AG04450 (cell line): ENCODE data around the gene ALG12. TPM values are rescaled to one million over a fixed set of nuclear protein-coding genes. Genes with fewer than 3 reads are reported as not detected.

ENCODE experiments used
- CTCF ChIA-PET: fragments of 300-600, 350-600 bp; formaldehyde crosslinking; extraction: SDS; loops from one replicate; lab custom pipeline; 2022; ENCODE audit warnings: antibody characterized with exemption, inconsistent platforms; lab: Charles Lee
- POLR2A ChIA-PET: fragments of 350-600 bp; formaldehyde crosslinking; extraction: SDS; loops from one replicate; lab custom pipeline; 2021; ENCODE audit warnings: antibody characterized with exemption, inconsistent platforms; lab: Yijun Ruan, JAX
- DNase-seq: peaks from one replicate; pipeline ENCODE4 v3.0.0-alpha.2; 2011; ENCODE audit warnings: low read depth, low spot score
- H3K27ac ChIP-seq: one replicate; pipeline ENCODE4 v1.5.1; 2012; ENCODE audit warnings: low read depth, low read length, control low read depth
- H3K27me3 ChIP-seq: one replicate; pipeline ENCODE4 v1.6.0; 2012; ENCODE audit warnings: low read length; ENCODE audit not compliant: control insufficient read depth, insufficient read depth
- H3K4me3 ChIP-seq: 2 replicates; pipeline ENCODE4 v1.5.1; 2011; ENCODE audit warnings: mild to moderate bottlenecking, low read depth, low read length, control low read depth
- H3K9me3 ChIP-seq: 2 replicates; pipeline ENCODE4 v1.5.1; 2012; ENCODE audit warnings: low read length; ENCODE audit not compliant: control insufficient read depth, insufficient read depth
- CTCF ChIP-seq: IDR thresholded peaks from 2 replicates; pipeline ENCODE4 v1.5.1; 2011; ENCODE audit warnings: low read depth, low read length, control low read depth, inconsistent platforms
- polyA plus RNA-seq: library from polyadenylated mRNA; depleted of rRNA; stranded (reverse); fragments of >200 nt; gene quantifications from 2 replicates; pipeline ENCODE4 v1.2.3, GENCODE V29; 2011

Gene ALG12
- polyA plus RNA-seq, 1 experiment: 5.6 TPM

- Histone ChIP-seq H3K9me3 (peaks cover 6% of the 10 kb centered on the region; the same call in 1 of the 2 replicates), H3K27me3 (no peaks in the 10 kb centered on the region), H3K27ac (no peak overlapping the region), H3K4me3 (no peak overlapping the region)
- ChIA-PET POLR2A (no interaction called here), CTCF (no interaction called here)
- no peak for TF ChIP-seq CTCF
- DNase-seq: no peak
Observed at GRCh38 chr22:49944399-49944891, 26.2 kb upstream of the ALG12 start.

- CTCF ChIA-PET: no interaction called here
- TF ChIP-seq CTCF: no peak
Observed at GRCh38 chr22:49943771-49944398, 25.6 kb upstream of the ALG12 start.

GRCh38 chr22:49943405-49943765 is 25.1 kb upstream of the ALG12 start:
- no peak for TF ChIP-seq CTCF
- no peak for DNase-seq
- Histone ChIP-seq H3K27ac (no peak overlapping the region), H3K27me3 (no peaks in the 10 kb centered on the region), H3K4me3 (no peak overlapping the region), H3K9me3 (peaks cover 6% of the 10 kb centered on the region; the same call in 1 of the 2 replicates)
- POLR2A ChIA-PET: no interaction called here
- CTCF ChIA-PET: no interaction called here

More at GRCh38 chr22:49943771-49944398, 25.6 kb upstream of the ALG12 start:
- no peaks in the 10 kb centered on the region for H3K27me3 ChIP-seq
- no peak overlapping the region for H3K4me3 ChIP-seq
- no peak for DNase-seq
- POLR2A ChIA-PET: no interaction called here
- no peak overlapping the region for H3K27ac ChIP-seq
- H3K9me3 ChIP-seq: peaks cover 6% of the 10 kb centered on the region; the same call in 1 of the 2 replicates

- no peak for TF ChIP-seq CTCF
- POLR2A ChIA-PET: interaction anchor here (0.7 kb wide), 1 partner anchor 10 kb away, joined by 3 read pairs; no protein-coding TSS in a partner anchor
- Histone ChIP-seq H3K27me3 (no peaks in the 10 kb centered on the region), H3K4me3 (no peak overlapping the region), H3K27ac (no peak overlapping the region), H3K9me3 (peaks cover 6% of the 10 kb centered on the region; the same call in 1 of the 2 replicates)
- no peak for DNase-seq
- CTCF ChIA-PET: no interaction called here
Observed at GRCh38 chr22:49942565-49943404, 24.5 kb upstream of the ALG12 start.
